Measurements from ENCODE around the gene UGGT2. TPM values are rescaled to one million over a fixed set of nuclear protein-coding genes. Genes with fewer than 3 reads are reported as not detected.

Gene UGGT2
- total RNA-seq, 1 experiment from 2014 or later = 34.5 TPM

GRCh38 chr13:95918860-95919259 is 134.3 kb downstream of the UGGT2 start:
- Histone ChIP-seq H3K9ac (ENCODE audit: extremely low read depth, insufficient read length, low read length) (no peak overlapping the region), H2BK5ac (ENCODE audit: insufficient read length, low read length) (no peak overlapping the region), H3K79me1 (ENCODE audit: insufficient read depth, low read depth, low read length, poor library complexity, severe bottlenecking) (no peaks in the 10 kb centered on the region), H3K4me1 (ENCODE audit: insufficient read depth, low read length) (no peaks in the 10 kb centered on the region), H2BK120ac (ENCODE audit: low read depth, low read length, poor library complexity, severe bottlenecking) (no peak overlapping the region), H4K5ac (ENCODE audit: insufficient read length, low read depth, low read length) (no peak overlapping the region), H3K4me2 (ENCODE audit: insufficient read depth, insufficient read length, low read length) (no peak overlapping the region), H3K14ac (ENCODE audit: insufficient read depth, low read length) (no peak overlapping the region), H3K27me3 (ENCODE audit: insufficient read depth, low read length) (no peaks in the 10 kb centered on the region), H2BK15ac (ENCODE audit: low read depth, low read length) (no peak overlapping the region), H4K91ac (ENCODE audit: insufficient read length, low read depth, low read length) (no peak overlapping the region), H4K20me1 (ENCODE audit: control insufficient read depth, insufficient read depth, insufficient read length) (no peaks in the 10 kb centered on the region), H2BK20ac (ENCODE audit: low read depth, low read length, poor library complexity, severe bottlenecking) (no peak overlapping the region), H3K27ac (ENCODE audit: insufficient read length, low read depth, low read length) (no peak overlapping the region), H2AK5ac (ENCODE audit: insufficient read length, low read length) (no peak overlapping the region), H3K56ac (ENCODE audit: insufficient read length, low read depth, low read length) (no peak overlapping the region), H3T11ph (ENCODE audit: low read length) (no peak overlapping the region), H4K8ac (replicated peaks; ENCODE audit: insufficient read length, low read depth, low read length) (no peak overlapping the region), H3K23me2 (ENCODE audit: insufficient read length, low read depth, low read length, poor library complexity, severe bottlenecking) (no peaks in the 10 kb centered on the region), H3K4ac (ENCODE audit: low read depth, low read length) (no peak overlapping the region), H3K79me2 (ENCODE audit: insufficient read depth, low read length) (no peaks in the 10 kb centered on the region), H2AFZ (ENCODE audit: low read length) (no peak overlapping the region), H3K9me3 (ENCODE audit: control insufficient read depth, low read depth, low read length) (no peaks in the 10 kb centered on the region), H2BK12ac (ENCODE audit: insufficient read length, low read depth, low read length) (no peak overlapping the region), H3K23ac (ENCODE audit: insufficient read length, low read depth, low read length) (no peak overlapping the region), H3K18ac (ENCODE audit: insufficient read length, low read depth, low read length) (no peak overlapping the region)
- Mint-ChIP-seq H3K4me3 (no peak overlapping the region), H3K27me3 (ENCODE audit: low read depth) (no peaks in the 10 kb centered on the region), H3K36me3 (ENCODE audit: insufficient read depth in 1 of 3, low read depth in 3 of 3) (peaks cover 26 to 45% (median 40%) of the 10 kb centered on the region in 3 experiments; a peak in 6 of 7 replicates), H3K9me3 (peaks cover 0 to 3% of the 10 kb centered on the region in 2 experiments; a peak in 3 of 5 replicates), H3K4me1 (peaks cover 3 to 5% of the 10 kb centered on the region in 2 experiments; a peak in 2 of 4 replicates), H3K27ac (no peak overlapping the region)
- TF ChIP-seq, protein P1, sequence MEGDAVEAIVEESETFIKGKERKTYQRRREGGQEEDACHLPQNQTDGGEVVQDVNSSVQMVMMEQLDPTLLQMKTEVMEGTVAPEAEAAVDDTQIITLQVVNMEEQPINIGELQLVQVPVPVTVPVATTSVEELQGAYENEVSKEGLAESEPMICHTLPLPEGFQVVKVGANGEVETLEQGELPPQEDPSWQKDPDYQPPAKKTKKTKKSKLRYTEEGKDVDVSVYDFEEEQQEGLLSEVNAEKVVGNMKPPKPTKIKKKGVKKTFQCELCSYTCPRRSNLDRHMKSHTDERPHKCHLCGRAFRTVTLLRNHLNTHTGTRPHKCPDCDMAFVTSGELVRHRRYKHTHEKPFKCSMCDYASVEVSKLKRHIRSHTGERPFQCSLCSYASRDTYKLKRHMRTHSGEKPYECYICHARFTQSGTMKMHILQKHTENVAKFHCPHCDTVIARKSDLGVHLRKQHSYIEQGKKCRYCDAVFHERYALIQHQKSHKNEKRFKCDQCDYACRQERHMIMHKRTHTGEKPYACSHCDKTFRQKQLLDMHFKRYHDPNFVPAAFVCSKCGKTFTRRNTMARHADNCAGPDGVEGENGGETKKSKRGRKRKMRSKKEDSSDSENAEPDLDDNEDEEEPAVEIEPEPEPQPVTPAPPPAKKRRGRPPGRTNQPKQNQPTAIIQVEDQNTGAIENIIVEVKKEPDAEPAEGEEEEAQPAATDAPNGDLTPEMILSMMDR (conservative IDR thresholded peaks at IDR 0.05) = no peak
- WGBS (ENCODE audit: extremely low coverage, insufficient read length, low lambda C conversion rate) = no CpG with 5 or more reads among the region's 2 CpGs
- DNase-seq = no peak
